ENCODE results near the gene NOTCH3. TPM values are rescaled to one million over a fixed set of nuclear protein-coding genes. Genes with fewer than 3 reads are reported as not detected.
A peak's percentile ranks its signal among the peaks of the same experiment; 100 is the strongest.

NOTCH3 gene
- total and polyA plus RNA-seq, 2 of the 8 experiments (the other 6 are each of a cell fraction or from before 2014, with no cell fraction given) = 37.5 to 107 TPM

DNA sequence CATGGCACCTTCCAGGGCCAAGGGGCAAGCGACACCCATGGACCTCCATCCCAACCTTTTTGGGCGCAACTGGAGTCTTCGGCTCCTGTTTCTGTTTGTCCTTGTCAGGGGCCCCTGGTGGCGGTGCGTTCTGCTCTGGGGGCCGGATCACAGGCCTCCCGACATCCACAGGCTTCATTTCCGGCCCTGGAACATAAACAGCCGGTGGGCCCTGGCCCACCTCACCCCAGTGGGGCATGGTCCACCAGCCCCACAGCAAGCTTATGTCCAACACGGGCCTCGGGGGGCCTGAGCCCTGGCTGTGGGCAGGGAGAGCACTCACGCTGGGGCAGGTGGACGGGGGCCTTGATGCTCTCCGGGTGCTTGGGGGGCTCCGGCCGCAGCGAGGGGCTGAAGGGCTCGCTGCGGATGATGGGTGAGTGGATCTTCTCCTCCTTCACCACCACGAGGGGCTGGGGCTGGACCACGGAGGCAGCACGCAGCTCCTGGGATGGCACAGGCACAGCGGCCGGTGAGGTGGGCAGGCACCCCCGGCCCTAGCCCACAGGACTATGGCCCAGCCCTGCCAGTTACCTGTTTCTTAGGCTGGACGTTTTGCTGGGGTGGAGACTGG lies 38.6 kb upstream of the NOTCH3 start:
- no peak for FAIRE-seq
- H3K4me1 ChIP-seq (replicated peaks in 1 of 4; ENCODE audit: control insufficient read depth in 3 of 4, insufficient read depth in 4 of 4, low read length in 3 of 4) = no peaks in the 10 kb centered on the region
- no peaks in the 10 kb centered on the region for H3K79me2 ChIP-seq (ENCODE audit: control insufficient read depth in 1 of 2, insufficient read depth in 2 of 2, low read length in 2 of 2)
- no peaks in the 10 kb centered on the region for H3K9me3 ChIP-seq (ENCODE audit: insufficient read depth in 2 of 2, low read depth in 1 of 2, low read length in 1 of 2)
- ChIA-PET POLR2A (ENCODE audit: partially characterized antibody) (interaction anchor here (0.9 to 3.9 kb wide), 5 partner anchors 10 to 140 kb away, joined by 3 to 21 read pairs (median 4); partner anchors contain the start of gene AKAP8), CTCF (ENCODE audit: partially characterized antibody) (interaction anchor here (0.5 to 8.9 kb wide), 11 partner anchors 8 to 887 kb away, joined by 3 to 81 read pairs (median 3); no protein-coding TSS in a partner anchor)
- H4K8ac ChIP-seq (ENCODE audit: extremely low read depth, insufficient read depth, low read length) = peak overlapping the region; percentile 89
- no peaks in the 10 kb centered on the region for H3K27me3 ChIP-seq (replicated peaks in 1 of 4; ENCODE audit: control insufficient read depth in 3 of 4, extremely low read depth in 1 of 4, insufficient read depth in 3 of 4, low read length in 3 of 4)
- no peak overlapping the region for H3K4me3 ChIP-seq (ENCODE audit: extremely low read depth in 1 of 4, insufficient read depth in 2 of 4, low read depth in 3 of 4, low read length in 4 of 4)
- H2BK20ac ChIP-seq (ENCODE audit: low read length) = no peak overlapping the region
- H4K5ac ChIP-seq (ENCODE audit: insufficient read length, low read depth, low read length) = no peak overlapping the region
- H3K4ac ChIP-seq (replicated peaks; ENCODE audit: insufficient read length, low read depth, low read length) = no peak overlapping the region
- no peak overlapping the region for H2BK120ac ChIP-seq (replicated peaks; ENCODE audit: low read depth, low read length)
- no peak overlapping the region for H3K14ac ChIP-seq (ENCODE audit: insufficient read length)
- no peak overlapping the region for H4K91ac ChIP-seq (replicated peaks; ENCODE audit: insufficient read length, low read length)
- no peak overlapping the region for H3K27ac ChIP-seq (ENCODE audit: low read depth, low read length)
- H3K18ac ChIP-seq (ENCODE audit: extremely low read depth, low read length) = no peak overlapping the region
- TF ChIP-seq NRF1 (IDR thresholded peaks at IDR 0.05; ENCODE audit: low read depth, low read length) (no peak), CREB1 (IDR thresholded peaks at IDR 0.05) (no peak)
- H3K79me1 ChIP-seq (ENCODE audit: low read depth, low read length) = no peaks in the 10 kb centered on the region
- H3K23ac ChIP-seq (ENCODE audit: insufficient read length) = no peak overlapping the region
- no peaks in the 10 kb centered on the region for H3K23me2 ChIP-seq (ENCODE audit: low read depth, low read length)
- no peak overlapping the region for H3K4me2 ChIP-seq (ENCODE audit: insufficient read depth in 1 of 2, low read depth in 2 of 2, low read length in 2 of 2)
- 93% methylated on average over 17 of the region's 26 CpGs; no CpG with 5 or more reads in 1 of the 2 experiments for WGBS, 2 experiments (ENCODE audit: extremely low coverage in 1 of 2, insufficient coverage in 1 of 2, insufficient read length in 1 of 2, insufficient replicate concordance in 2 of 2, low coverage in 1 of 2, low lambda C conversion rate in 2 of 2, missing lambda C conversion rate in 1 of 2)
- no peak overlapping the region for H2BK5ac ChIP-seq (ENCODE audit: low read depth, low read length)
- no peak overlapping the region for H2AFZ ChIP-seq (ENCODE audit: low read length)
- H3K56ac ChIP-seq (replicated peaks; ENCODE audit: insufficient read length, low read depth, low read length) = no peak overlapping the region
- no peak overlapping the region for H2BK12ac ChIP-seq (ENCODE audit: low read depth, low read length)
- DNase-seq (ENCODE audit: low read depth in 1 of 2, low spot score in 2 of 2) = no peak
- peaks cover 27 to 55% (median 46%) of the 10 kb centered on the region in 4 experiments for H3K36me3 ChIP-seq (ENCODE audit: control insufficient read depth in 2 of 4, insufficient read depth in 4 of 4, low read length in 3 of 4)
- no peak overlapping the region for H2BK15ac ChIP-seq (ENCODE audit: low read length)
- H2AK5ac ChIP-seq (ENCODE audit: low read depth, low read length) = no peak overlapping the region
- no peak overlapping the region for H3K9ac ChIP-seq (replicated peaks in 1 of 4; ENCODE audit: extremely low read depth in 1 of 4, low read depth in 3 of 4, low read length in 3 of 4)
- peaks cover 4 to 28% of the 10 kb centered on the region in 2 experiments for H4K20me1 ChIP-seq (replicated peaks in 1 of 2; ENCODE audit: control insufficient read depth in 1 of 2, insufficient read depth in 2 of 2, low read length in 2 of 2)

Measured in H1 (cell line).